ENCODE results near the gene KHDC4.

KHDC4 gene

DNA sequence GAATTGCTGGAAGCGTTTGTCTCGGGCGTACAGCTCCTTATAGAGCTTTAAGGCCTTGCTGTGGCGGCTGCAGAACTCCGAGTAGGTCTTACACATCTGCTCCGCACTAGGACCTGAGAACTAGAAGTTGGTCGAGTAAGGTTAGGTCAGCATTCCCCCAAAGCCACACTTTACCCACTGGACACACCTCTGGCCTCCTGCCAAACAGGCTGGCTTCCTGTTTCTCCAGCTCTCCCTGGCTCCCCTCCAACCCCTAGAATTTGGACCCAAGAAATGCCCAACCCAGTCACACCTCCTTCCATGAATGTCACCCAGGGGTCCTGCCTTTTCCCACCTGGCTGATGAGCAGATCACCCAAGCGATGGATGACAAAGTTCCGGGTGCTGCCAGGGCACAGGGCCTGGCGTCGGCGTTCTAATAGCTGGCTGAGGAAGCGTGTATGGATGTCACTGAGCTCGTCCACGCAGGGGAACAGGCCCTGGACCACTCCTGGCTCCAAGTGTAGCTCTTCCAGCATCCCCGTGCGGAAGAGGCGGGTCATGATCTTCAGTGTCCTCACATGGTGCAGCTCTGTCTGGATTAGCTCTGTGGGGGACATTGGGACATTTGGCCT lies 28.5 kb upstream of the KHDC4 start:
- in situ Hi-C loops (cut with MboI; ENCODE audit: low sequenced_read_pairs): no loop called here
- no peaks in the 10 kb centered on the region for H3K27me3 ChIP-seq (ENCODE audit: low read depth)
- DNase-seq (ENCODE audit: low spot score in 2 of 2): no peak

GRCh38 chr1:155961937-155962336 lies 27.7 kb upstream of the KHDC4 start:
- Histone ChIP-seq H3K36me3 (replicated peaks) (peaks cover 72% of the 10 kb centered on the region), H3K4me1 (no peaks in the 10 kb centered on the region), H3K9me3 (no peaks in the 10 kb centered on the region), H3K4me3 (no peak overlapping the region), H3K27me3 (ENCODE audit: low read depth) (no peaks in the 10 kb centered on the region)
- in situ Hi-C loops (cut with MboI; ENCODE audit: low sequenced_read_pairs): no loop called here
- no peak for DNase-seq (ENCODE audit: low spot score in 2 of 2)

More for the DNA sequence above, 28.5 kb upstream of the KHDC4 start:
- Histone ChIP-seq H3K4me1 (no peaks in the 10 kb centered on the region), H3K4me3 (no peak overlapping the region), H3K36me3 (replicated peaks) (peaks cover 72% of the 10 kb centered on the region), H3K9me3 (no peaks in the 10 kb centered on the region)

GRCh38 chr1:155960081-155960745 lies 26.0 kb upstream of the KHDC4 start:
- Histone ChIP-seq H3K9me3 (no peaks in the 10 kb centered on the region), H3K4me1 (no peaks in the 10 kb centered on the region), H3K4me3 (no peak overlapping the region), H3K36me3 (replicated peaks) (peaks cover 64% of the 10 kb centered on the region), H3K27me3 (ENCODE audit: low read depth) (no peaks in the 10 kb centered on the region)
- no peak for DNase-seq (ENCODE audit: low spot score in 2 of 2)
- in situ Hi-C loops (cut with MboI; ENCODE audit: low sequenced_read_pairs): no loop called here

DNA sequence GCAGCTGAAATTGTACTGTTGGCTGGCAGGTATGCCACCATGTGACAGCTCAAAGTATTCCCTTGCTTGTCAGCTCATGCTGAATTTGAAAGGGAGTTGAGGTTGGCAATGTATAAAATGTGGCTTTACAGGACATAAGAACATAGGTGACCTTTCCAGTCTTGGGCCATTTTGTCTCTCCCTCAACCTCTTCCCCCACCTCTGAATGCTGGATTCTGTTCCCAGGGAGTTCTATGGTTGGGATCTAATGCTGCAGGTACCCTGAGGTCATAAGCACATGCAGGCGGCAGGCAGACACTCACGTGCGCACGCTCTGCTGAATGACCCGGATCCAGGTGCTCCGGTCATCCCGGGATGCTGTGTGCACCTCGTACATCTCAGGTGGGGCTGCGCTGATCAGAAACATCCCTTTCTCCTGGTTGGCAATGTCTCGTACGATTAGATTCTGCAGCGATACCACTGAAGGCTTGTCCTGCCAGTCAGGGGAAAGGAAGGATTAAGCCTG lies 23.2 kb upstream of the KHDC4 start:
- in situ Hi-C loops (cut with MboI; ENCODE audit: low sequenced_read_pairs): no loop called here
- no peak overlapping the region for H3K4me3 ChIP-seq
- no peaks in the 10 kb centered on the region for H3K27me3 ChIP-seq (ENCODE audit: low read depth)
- H3K4me1 ChIP-seq: no peaks in the 10 kb centered on the region
- DNase-seq (ENCODE audit: low spot score in 2 of 2): no peak
- H3K9me3 ChIP-seq: no peaks in the 10 kb centered on the region
- peaks cover 60% of the 10 kb centered on the region for H3K36me3 ChIP-seq (replicated peaks)

- no peaks in the 10 kb centered on the region for H3K9me3 ChIP-seq
- H3K4me3 ChIP-seq: no peak overlapping the region
- in situ Hi-C loops (cut with MboI; ENCODE audit: low sequenced_read_pairs): no loop called here
- peaks cover 66% of the 10 kb centered on the region for H3K36me3 ChIP-seq (replicated peaks)
- H3K27me3 ChIP-seq (ENCODE audit: low read depth): no peaks in the 10 kb centered on the region
- DNase-seq (ENCODE audit: low spot score in 2 of 2): no peak
- no peaks in the 10 kb centered on the region for H3K4me1 ChIP-seq
Observed at GRCh38 chr1:155954645-155955044, 20.4 kb upstream of the KHDC4 start.

- H3K4me1 ChIP-seq: no peaks in the 10 kb centered on the region
- no peak for DNase-seq (ENCODE audit: low spot score in 2 of 2)
- peaks cover 72% of the 10 kb centered on the region for H3K36me3 ChIP-seq (replicated peaks)
- in situ Hi-C loops (cut with MboI; ENCODE audit: low sequenced_read_pairs): no loop called here
- no peak overlapping the region for H3K4me3 ChIP-seq
- no peaks in the 10 kb centered on the region for H3K27me3 ChIP-seq (ENCODE audit: low read depth)
- no peaks in the 10 kb centered on the region for H3K9me3 ChIP-seq
Observed at GRCh38 chr1:155952505-155952890, 18.3 kb upstream of the KHDC4 start.

DNA sequence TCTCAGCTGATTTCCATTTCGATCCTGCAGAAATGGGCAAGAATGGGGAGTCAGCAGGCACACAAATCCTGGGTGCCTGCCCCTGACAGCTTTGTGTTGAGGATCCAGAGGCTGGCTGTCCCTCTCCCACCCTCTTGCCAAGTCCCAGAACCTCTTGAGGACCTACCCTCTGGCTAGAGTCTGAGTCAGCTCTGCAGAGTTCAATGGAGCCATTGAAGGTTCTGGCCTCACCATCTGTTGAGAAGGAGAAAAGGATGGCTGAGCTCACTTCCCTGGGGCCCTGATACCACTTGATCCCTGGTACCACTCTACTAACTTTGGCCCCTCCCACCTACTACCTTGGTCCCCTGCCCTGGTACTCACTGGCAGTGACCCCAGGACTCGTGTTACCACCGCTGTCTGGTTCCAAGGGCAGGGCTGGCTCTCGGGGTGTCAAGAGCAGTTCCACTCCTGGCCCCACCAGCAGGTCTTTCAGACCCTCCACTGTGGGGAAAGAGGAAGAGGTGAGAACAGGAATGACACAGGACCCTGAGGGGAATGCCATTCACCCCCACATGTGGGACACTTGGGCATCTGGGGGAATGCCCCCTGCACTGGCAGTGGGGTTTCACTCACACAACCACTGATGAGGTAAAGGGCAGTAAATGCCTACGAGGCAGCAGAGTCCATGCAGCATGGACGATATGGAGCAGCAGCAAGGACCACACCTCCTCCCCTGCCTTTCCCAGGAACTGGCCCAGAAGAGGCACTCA lies 17.7 kb upstream of the KHDC4 start:
- Histone ChIP-seq H3K4me3 (no peak overlapping the region), H3K9me3 (no peaks in the 10 kb centered on the region), H3K4me1 (no peaks in the 10 kb centered on the region), H3K36me3 (replicated peaks) (peaks cover 71% of the 10 kb centered on the region), H3K27me3 (ENCODE audit: low read depth) (no peaks in the 10 kb centered on the region)
- DNase-seq (ENCODE audit: low spot score in 2 of 2): no peak
- in situ Hi-C loops (cut with MboI; ENCODE audit: low sequenced_read_pairs): no loop called here

- Histone ChIP-seq H3K9me3 (no peaks in the 10 kb centered on the region), H3K4me1 (no peaks in the 10 kb centered on the region), H3K4me3 (no peak overlapping the region), H3K36me3 (replicated peaks) (peaks cover 71% of the 10 kb centered on the region), H3K27me3 (ENCODE audit: low read depth) (no peaks in the 10 kb centered on the region)
- no peak for DNase-seq (ENCODE audit: low spot score in 2 of 2)
- in situ Hi-C loops (cut with MboI; ENCODE audit: low sequenced_read_pairs): no loop called here
Observed at GRCh38 chr1:155950829-155951228, 16.6 kb upstream of the KHDC4 start.

- in situ Hi-C loops (cut with MboI; ENCODE audit: low sequenced_read_pairs): no loop called here
- H3K4me1 ChIP-seq: peaks cover 2% of the 10 kb centered on the region; the same call in 1 of the 2 replicates
- DNase-seq (ENCODE audit: low spot score in 2 of 2): no peak
- no peaks in the 10 kb centered on the region for H3K9me3 ChIP-seq
- H3K4me3 ChIP-seq: no peak overlapping the region
- H3K27me3 ChIP-seq (ENCODE audit: low read depth): no peaks in the 10 kb centered on the region
- H3K36me3 ChIP-seq (replicated peaks): peaks cover 57% of the 10 kb centered on the region
Observed at GRCh38 chr1:155947741-155948140, 13.5 kb upstream of the KHDC4 start.

DNA sequence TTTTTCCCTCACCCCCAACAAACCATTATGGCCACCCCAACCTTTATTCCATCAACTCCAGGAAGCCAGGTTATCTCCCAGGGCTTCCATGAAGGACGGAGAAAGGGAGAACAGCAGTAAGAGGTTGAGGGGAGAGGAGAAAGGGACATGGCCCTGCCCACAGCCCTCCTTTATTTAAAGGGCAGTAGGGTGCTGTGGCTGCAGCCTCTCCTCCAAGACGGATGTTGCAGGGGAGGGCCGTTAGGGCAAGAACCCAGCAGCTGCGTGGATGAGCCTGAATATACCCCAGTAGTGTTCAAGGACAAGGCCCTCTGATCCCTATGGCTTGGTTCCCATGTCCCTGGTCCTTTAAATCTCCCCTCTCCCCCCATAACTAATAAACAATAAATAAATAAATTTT lies 13.1 kb upstream of the KHDC4 start:
- no peaks in the 10 kb centered on the region for H3K27me3 ChIP-seq (ENCODE audit: low read depth)
- no peak overlapping the region for H3K4me3 ChIP-seq
- H3K36me3 ChIP-seq (replicated peaks): peaks cover 53% of the 10 kb centered on the region
- in situ Hi-C loops (cut with MboI; ENCODE audit: low sequenced_read_pairs): no loop called here
- H3K4me1 ChIP-seq: peaks cover 2% of the 10 kb centered on the region; the same call in 1 of the 2 replicates
- H3K9me3 ChIP-seq: no peaks in the 10 kb centered on the region
- DNase-seq (ENCODE audit: low spot score in 2 of 2): no peak

- H3K4me1 ChIP-seq: peaks cover 2% of the 10 kb centered on the region; the same call in 1 of the 2 replicates
- no peak for DNase-seq (ENCODE audit: low spot score in 2 of 2)
- in situ Hi-C loops (cut with MboI; ENCODE audit: low sequenced_read_pairs): no loop called here
- peaks cover 48% of the 10 kb centered on the region for H3K36me3 ChIP-seq (replicated peaks)
- no peak overlapping the region for H3K4me3 ChIP-seq
- no peaks in the 10 kb centered on the region for H3K9me3 ChIP-seq
- H3K27me3 ChIP-seq (ENCODE audit: low read depth): no peaks in the 10 kb centered on the region
Observed at GRCh38 chr1:155946633-155947219, 12.5 kb upstream of the KHDC4 start.

DNA sequence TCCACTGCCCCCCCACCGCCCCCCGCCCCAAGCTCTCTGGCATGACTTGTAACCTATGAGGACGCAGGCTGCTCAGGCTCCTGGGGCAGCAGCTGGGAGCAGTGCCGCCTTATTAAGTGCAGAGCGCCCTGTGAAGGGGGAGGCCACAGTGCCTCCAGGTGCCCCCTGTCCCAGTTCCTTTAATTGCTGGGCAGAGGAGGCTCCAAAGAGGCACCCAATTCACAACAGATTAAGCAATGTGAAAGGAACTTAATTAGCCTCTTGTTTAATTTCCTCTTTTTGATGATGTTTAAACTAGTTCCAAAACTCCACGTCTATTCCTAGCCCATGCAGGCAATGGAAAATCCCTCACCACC lies 10.2 kb upstream of the KHDC4 start:
- Histone ChIP-seq H3K36me3 (replicated peaks) (peaks cover 25% of the 10 kb centered on the region), H3K4me3 (no peak overlapping the region), H3K9me3 (no peaks in the 10 kb centered on the region), H3K4me1 (peaks cover 11% of the 10 kb centered on the region), H3K27me3 (ENCODE audit: low read depth) (no peaks in the 10 kb centered on the region)
- in situ Hi-C loops (cut with MboI; ENCODE audit: low sequenced_read_pairs): no loop called here
- DNase-seq (ENCODE audit: low spot score in 2 of 2): no peak

DNA sequence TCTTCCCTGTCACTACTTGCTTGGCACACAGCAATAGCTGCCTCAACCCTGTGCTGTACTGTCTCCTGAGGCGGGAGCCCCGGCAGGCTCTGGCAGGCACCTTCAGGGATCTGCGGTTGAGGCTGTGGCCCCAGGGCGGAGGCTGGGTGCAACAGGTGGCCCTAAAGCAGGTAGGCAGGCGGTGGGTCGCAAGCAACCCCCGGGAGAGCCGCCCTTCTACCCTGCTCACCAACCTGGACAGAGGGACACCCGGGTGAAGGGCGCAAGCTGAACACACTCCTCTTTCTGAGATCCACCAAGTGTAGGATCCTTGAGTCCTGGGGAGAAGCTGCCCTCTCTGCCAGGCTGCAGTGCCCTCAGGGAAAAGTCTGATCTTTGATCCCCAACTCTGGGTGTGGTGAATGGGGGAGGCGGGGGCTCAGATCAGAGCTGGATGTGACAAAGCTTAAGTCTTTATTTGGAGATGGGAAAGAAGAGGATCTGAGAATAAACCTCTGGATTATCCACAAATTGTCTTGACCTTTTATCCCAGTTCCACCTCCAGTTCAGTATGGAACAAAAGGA lies 8.4 kb upstream of the KHDC4 start:
- Histone ChIP-seq H3K4me3 (no peak overlapping the region), H3K4me1 (peaks cover 14% of the 10 kb centered on the region), H3K36me3 (replicated peaks) (peaks cover 10% of the 10 kb centered on the region), H3K27me3 (ENCODE audit: low read depth) (no peaks in the 10 kb centered on the region), H3K9me3 (no peaks in the 10 kb centered on the region)
- no peak for DNase-seq (ENCODE audit: low spot score in 2 of 2)
- in situ Hi-C loops (cut with MboI; ENCODE audit: low sequenced_read_pairs): no loop called here

All from HAP-1 (cell line).